ENCODE data around the gene FGF21. TPM values are rescaled to one million over a fixed set of nuclear protein-coding genes. Genes with fewer than 3 reads are reported as not detected.

FGF21 gene
- total RNA-seq, 2 donors from 2014 or later: not detected

GRCh38 chr19:48746110-48746509 lies 9.2 kb upstream of the FGF21 start:
- no peak overlapping the region for H3K4me3 ChIP-seq
- no peak overlapping the region for H3K27ac ChIP-seq
- DNase-seq (ENCODE audit: low spot score) (no peak), ATAC-seq (ENCODE audit: insufficient number of reproducible peaks, low FRiP score, low read depth) (no peak)
- no peak for TF ChIP-seq CTCF (IDR thresholded peaks at IDR 0.05)
- H3K27me3 ChIP-seq (replicated peaks; ENCODE audit: insufficient read depth): peaks cover 4% of the 10 kb centered on the region
- peaks cover 0 to 7% of the 10 kb centered on the region in 2 donors for H3K4me1 ChIP-seq (ENCODE audit: control insufficient read depth in 1 of 2, low read depth in 2 of 2)
- no peaks in the 10 kb centered on the region for H3K36me3 ChIP-seq
- H3K9me3 ChIP-seq: no peaks in the 10 kb centered on the region

GRCh38 chr19:48746738-48747575 lies 8.4 kb upstream of the FGF21 start, which contains the start of gene IZUMO1:
Gene IZUMO1, minus strand, starts transcription at chr19:48746909. Its CDS starts 1,050 bp downstream, at chr19:48745859.
- Histone ChIP-seq H3K36me3 (no peaks in the 10 kb centered on the region), H3K27ac (no peak within 1 kb of the TSS), H3K9me3 (no peaks in the 10 kb centered on the region), H3K4me3 (peak within 1 kb of the TSS; percentile 66), H3K4me1 (ENCODE audit: control insufficient read depth in 1 of 2, low read depth in 2 of 2) (peaks cover 0 to 7% of the 10 kb centered on the region in 2 donors), H3K27me3 (replicated peaks; ENCODE audit: insufficient read depth) (peaks cover 4% of the 10 kb centered on the region)
- no peak for TF ChIP-seq CTCF (IDR thresholded peaks at IDR 0.05)
- ATAC-seq (ENCODE audit: insufficient number of reproducible peaks, low FRiP score, low read depth) (peak; percentile 44), DNase-seq (ENCODE audit: low spot score) (peak; percentile 43)

DNA sequence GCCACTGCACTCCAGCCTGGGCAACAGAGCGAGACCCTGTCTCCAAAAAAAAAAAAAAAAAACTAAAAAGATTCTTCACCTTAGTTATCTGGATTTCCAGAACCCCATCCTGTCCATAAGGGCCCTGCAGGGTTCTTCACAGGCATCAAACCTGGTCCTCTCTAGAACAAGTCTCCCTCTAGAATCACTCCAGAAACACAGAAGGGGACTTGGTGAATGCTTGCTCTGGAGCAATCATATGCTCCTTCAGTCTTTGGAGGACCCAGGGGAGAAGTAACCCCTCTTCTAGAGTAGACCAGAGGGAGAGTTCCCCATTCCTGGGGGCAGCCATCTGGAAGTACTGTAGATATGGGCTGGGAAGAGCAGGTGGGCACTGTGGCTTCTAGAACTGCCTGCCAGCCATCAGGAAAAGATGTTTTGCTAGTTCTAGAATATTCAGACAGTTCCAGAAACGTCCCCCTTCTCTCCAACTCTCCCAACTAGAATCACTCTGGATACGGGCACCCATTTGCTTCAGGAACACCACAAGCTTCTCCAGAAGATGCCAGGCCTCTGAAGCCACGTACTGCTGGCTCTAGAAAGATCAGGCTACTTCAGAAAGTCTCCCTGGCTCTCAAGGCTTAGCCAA lies 5.6 kb upstream of the FGF21 start:
- no peaks in the 10 kb centered on the region for H3K36me3 ChIP-seq
- peaks cover 4% of the 10 kb centered on the region for H3K27me3 ChIP-seq (replicated peaks; ENCODE audit: insufficient read depth)
- H3K9me3 ChIP-seq: no peaks in the 10 kb centered on the region
- no peak for TF ChIP-seq CTCF (IDR thresholded peaks at IDR 0.05)
- no peak overlapping the region for H3K4me3 ChIP-seq
- no peak for DNase-seq (ENCODE audit: low spot score)
- no peak overlapping the region for H3K27ac ChIP-seq
- ATAC-seq (ENCODE audit: insufficient number of reproducible peaks, low FRiP score, low read depth): no peak
- H3K4me1 ChIP-seq (ENCODE audit: control insufficient read depth in 1 of 2, low read depth in 2 of 2): peaks cover 7 to 18% of the 10 kb centered on the region in 2 donors

- Histone ChIP-seq H3K27me3 (replicated peaks; ENCODE audit: insufficient read depth) (peaks cover 3% of the 10 kb centered on the region), H3K27ac (no peak overlapping the region), H3K4me1 (ENCODE audit: control insufficient read depth in 1 of 2, low read depth in 2 of 2) (peaks cover 7 to 18% of the 10 kb centered on the region in 2 donors), H3K9me3 (no peaks in the 10 kb centered on the region), H3K36me3 (no peaks in the 10 kb centered on the region), H3K4me3 (no peak overlapping the region)
- ATAC-seq (ENCODE audit: insufficient number of reproducible peaks, low FRiP score, low read depth) (no peak), DNase-seq (ENCODE audit: low spot score) (no peak)
- no peak for TF ChIP-seq CTCF (IDR thresholded peaks at IDR 0.05)
These were observed 5.0 kb upstream of the FGF21 start for GRCh38 chr19:48750351-48750750.

- peaks cover 7 to 18% of the 10 kb centered on the region in 2 donors for H3K4me1 ChIP-seq (ENCODE audit: control insufficient read depth in 1 of 2, low read depth in 2 of 2)
- DNase-seq (ENCODE audit: low spot score) (no peak), ATAC-seq (ENCODE audit: insufficient number of reproducible peaks, low FRiP score, low read depth) (no peak)
- H3K27ac ChIP-seq: no peak overlapping the region
- no peaks in the 10 kb centered on the region for H3K9me3 ChIP-seq
- H3K36me3 ChIP-seq: no peaks in the 10 kb centered on the region
- TF ChIP-seq CTCF (IDR thresholded peaks at IDR 0.05): no peak
- H3K27me3 ChIP-seq (replicated peaks; ENCODE audit: insufficient read depth): no peaks in the 10 kb centered on the region
- H3K4me3 ChIP-seq: no peak overlapping the region
These were observed 4.4 kb upstream of the FGF21 start for GRCh38 chr19:48750771-48751504.
